GM12878 (cell line): ENCODE results near the gene MAML2.

Experiments
- CREM ChIP-seq: IDR thresholded peaks from 2 replicates; pipeline ENCODE4 v1.6.1; 2014; ENCODE audit warnings: antibody characterized with exemption, low read depth
- EP300 ChIP-seq, 2 experiments: fragments of 150-350 bp in 1 of 2; IDR thresholded peaks; 2 replicates each; pipeline ENCODE4 v1.6.1; 2011 to 2012; ENCODE audit warnings: low read depth in 2 of 2, low read length in 2 of 2, borderline replicate concordance in 1 of 2, improper control_type of control experiment in 1 of 2, inconsistent platforms in 1 of 2; ENCODE audit not compliant: control insufficient read depth in 1 of 2
- EZH2 ChIP-seq: IDR thresholded peaks from 2 replicates; pipeline ENCODE4 v1.6.1; 2012; ENCODE audit warnings: low read depth, mild to moderate bottlenecking, control low read depth, inconsistent platforms, low read length, borderline replicate concordance; ENCODE audit not compliant: control insufficient read depth
- KDM1A ChIP-seq: fragments of 200-600 bp; sonication (generic); IDR thresholded peaks from 2 replicates; pipeline ENCODE4 v1.6.1; 2016; ENCODE audit warnings: borderline replicate concordance
- LARP7 ChIP-seq: fragments of 450-650 bp; IDR thresholded peaks from 2 replicates; pipeline ENCODE4 v1.6.1; 2017; ENCODE audit warnings: mild to moderate bottlenecking
- POLR2A ChIP-seq: IDR thresholded peaks from 2 replicates; pipeline ENCODE4 v1.6.1; 2011; ENCODE audit warnings: low read depth, mild to moderate bottlenecking, low read length
- TAF1 ChIP-seq: IDR thresholded peaks from 2 replicates; pipeline ENCODE4 v1.6.1; 2011; ENCODE audit warnings: mild to moderate bottlenecking, low read depth, low read length, borderline replicate concordance
- ZSCAN29 ChIP-seq: fragments of 450-650 bp; IDR thresholded peaks from 2 replicates; pipeline ENCODE4 v1.6.1; 2017; ENCODE audit warnings: mild to moderate bottlenecking, moderate library complexity
- TF ChIP-seq, protein P1 (sequence below), 3 experiments: IDR thresholded peaks in 2 of 3; conservative IDR thresholded peaks in 1 of 3; 2 replicates each; pipeline ENCODE4 v1.5.1; 2011; ENCODE audit warnings: low read depth in 3 of 3, low read length in 3 of 3, mild to moderate bottlenecking in 3 of 3, control low read depth in 2 of 3, moderate library complexity in 2 of 3, inconsistent platforms in 1 of 3, mixed read lengths in 1 of 3; ENCODE audit not compliant: control insufficient read depth in 2 of 3, insufficient read depth in 1 of 3; ENCODE audit errors: extremely low read depth in 1 of 3

DNA sequence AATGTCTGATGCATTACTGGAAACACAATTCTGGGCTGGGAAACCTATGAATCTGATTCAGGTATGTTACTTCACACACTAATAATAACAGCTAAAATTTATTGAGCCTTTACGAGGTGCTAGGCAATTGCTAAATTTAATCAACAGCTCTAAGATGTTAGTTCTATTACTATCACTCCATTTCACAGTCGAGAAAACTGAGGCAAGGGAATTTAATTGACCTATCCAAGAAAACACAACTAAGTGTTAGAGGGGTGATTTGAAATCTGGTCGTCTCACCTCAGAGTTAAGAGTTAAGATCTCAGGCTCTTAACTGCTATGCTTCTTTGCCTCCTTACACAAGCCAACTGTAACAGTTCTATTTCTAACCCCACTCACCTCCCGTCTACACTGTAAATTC lies 8.8 kb downstream of the MAML2 start:
- no peak for TF ChIP-seq KDM1A
- TF ChIP-seq CREM: no peak
- TF ChIP-seq TAF1: no peak
- TF ChIP-seq, protein P1, sequence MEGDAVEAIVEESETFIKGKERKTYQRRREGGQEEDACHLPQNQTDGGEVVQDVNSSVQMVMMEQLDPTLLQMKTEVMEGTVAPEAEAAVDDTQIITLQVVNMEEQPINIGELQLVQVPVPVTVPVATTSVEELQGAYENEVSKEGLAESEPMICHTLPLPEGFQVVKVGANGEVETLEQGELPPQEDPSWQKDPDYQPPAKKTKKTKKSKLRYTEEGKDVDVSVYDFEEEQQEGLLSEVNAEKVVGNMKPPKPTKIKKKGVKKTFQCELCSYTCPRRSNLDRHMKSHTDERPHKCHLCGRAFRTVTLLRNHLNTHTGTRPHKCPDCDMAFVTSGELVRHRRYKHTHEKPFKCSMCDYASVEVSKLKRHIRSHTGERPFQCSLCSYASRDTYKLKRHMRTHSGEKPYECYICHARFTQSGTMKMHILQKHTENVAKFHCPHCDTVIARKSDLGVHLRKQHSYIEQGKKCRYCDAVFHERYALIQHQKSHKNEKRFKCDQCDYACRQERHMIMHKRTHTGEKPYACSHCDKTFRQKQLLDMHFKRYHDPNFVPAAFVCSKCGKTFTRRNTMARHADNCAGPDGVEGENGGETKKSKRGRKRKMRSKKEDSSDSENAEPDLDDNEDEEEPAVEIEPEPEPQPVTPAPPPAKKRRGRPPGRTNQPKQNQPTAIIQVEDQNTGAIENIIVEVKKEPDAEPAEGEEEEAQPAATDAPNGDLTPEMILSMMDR (IDR thresholded peaks at IDR 0.05 in 2 of 3, conservative IDR thresholded peaks at IDR 0.05 in 1 of 3; ENCODE audit: control insufficient read depth in 2 of 3, extremely low read depth in 1 of 3, insufficient read depth in 1 of 3, low read depth in 3 of 3, low read length in 3 of 3): no peak
- no peak for TF ChIP-seq ZSCAN29
- no peak for TF ChIP-seq LARP7
- TF ChIP-seq POLR2A: no peak
- TF ChIP-seq EP300 (IDR thresholded peaks at IDR 0.05; ENCODE audit: borderline replicate concordance in 1 of 2, control insufficient read depth in 1 of 2, low read depth in 2 of 2, low read length in 2 of 2): no peak
- TF ChIP-seq EZH2: no peak
